ENCODE data around the gene CACHD1.

DNA sequence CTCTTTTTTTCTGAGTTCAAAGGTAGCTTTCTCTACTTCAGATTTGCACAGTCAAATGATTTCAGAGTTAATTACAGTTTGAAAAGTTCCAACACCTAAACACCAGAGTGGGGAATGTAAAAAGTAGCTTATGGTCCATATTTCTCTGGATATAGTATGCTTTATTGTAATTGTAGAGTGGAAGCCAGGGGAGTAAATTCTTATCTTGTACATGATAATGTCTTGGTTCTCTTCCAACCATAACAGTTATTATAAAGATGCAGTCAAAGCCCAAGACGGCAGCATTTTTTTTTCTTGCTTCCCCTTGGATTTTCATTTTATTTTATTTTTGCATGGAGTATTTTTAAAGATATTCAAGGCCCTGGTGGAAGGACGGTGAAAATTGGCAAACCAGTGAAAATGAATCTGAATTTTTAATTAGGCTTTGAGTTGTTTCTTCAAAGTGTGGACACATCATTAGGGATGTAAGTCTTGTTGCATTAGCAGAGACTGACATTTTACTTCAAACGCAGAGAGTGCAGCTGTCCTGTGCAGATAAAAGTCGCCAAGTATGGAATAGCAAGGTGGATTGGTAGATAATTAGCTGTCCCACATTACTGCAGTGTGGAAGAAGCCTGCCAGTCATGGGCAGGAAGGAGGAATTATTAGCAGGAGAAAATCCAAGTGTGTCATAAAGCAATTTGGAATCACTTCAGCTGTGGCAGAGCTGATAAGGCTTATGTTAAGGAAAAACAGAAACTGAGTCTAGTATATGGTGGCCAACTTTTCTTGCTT, 11.3 kb downstream of the CACHD1 start:
- TF ChIP-seq CTCF (IDR thresholded peaks at IDR 0.05) (no peak), POLR2A (IDR thresholded peaks at IDR 0.05) (no peak)
